NCI-H2171 treated with DMSO at 0.1 percent for 48 hours (cell line): ENCODE data around the gene CBX3.
A peak's percentile ranks its signal among the peaks of the same experiment; 100 is the strongest.
"Not testable (repeated sequence)": the region's sequence is repeated elsewhere in the genome, so short reads cannot be mapped to it uniquely, and the experiment has no call there.

Experiments used
- DNase-seq: peaks from one replicate; lab custom pipeline; 2025; lab: John Stamatoyannopoulos, UW

The CBX3 gene

DNA sequence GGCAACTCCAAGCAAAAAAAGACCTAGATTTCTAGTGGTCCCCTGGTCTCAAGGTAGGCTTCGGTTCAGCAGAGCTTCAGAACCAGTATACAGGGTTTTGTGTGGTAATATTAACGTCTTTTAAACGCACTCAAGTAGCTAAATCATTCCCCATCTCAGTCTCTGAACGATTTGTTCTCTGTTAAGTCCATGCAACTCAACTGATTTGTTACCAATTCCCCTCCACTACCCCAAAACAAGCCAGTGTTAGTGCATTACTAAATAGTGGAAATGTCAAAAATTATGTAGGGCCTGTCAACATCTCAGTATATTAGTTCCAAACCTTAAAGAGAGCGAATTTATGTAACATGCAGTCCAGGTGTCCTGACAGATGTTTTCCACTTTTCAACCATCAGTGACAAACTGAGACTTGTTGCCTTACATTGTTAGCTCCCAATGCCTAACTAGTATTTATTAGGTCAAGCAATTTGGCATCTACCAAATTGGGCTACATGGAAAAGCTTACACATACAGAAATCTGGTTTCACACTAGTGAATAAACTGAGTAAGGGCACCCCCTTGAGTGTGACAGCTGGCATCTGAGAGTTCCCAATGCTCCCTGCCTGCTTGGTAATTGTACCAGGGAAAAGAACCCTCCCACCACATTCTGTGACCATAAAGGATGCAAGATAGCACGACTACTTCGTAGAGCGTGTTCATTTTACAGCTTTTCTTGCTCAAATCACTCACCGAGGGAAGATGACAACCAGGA, 13.2 kb upstream of the CBX3 start:
- peak; percentile 43 for DNase-seq

DNA sequence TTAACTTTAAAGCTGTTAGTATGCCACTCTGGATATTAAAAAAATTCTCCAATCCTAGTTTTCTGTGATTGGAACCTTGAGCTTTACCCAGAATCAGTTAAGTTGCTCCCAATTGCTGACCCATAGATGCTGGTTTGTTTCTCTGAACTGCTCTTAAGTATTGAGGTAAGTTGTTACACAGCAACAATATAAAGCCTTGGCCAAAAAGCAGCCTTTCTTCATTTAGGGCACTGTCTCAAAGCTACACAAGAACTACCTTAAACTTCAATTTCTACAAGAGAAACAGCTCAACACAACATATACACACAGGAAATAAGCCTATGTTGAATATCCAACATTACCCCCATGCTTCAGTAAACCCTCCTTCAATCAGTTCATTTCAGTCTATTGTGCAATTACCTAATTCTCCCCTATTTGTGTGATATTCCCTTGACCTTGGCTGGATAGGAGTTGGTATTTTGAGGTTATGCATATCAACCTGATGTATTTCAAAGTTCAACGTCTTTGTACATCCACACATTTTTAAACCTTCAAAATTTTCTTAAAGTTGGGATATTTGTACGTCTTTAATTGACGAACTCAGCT, 12.5 kb upstream of the CBX3 start:
- DNase-seq, result no peak

- DNase-seq, result no peak
Measured at GRCh38 chr7:26189697-26190096, 11.8 kb upstream of the CBX3 start.

DNA sequence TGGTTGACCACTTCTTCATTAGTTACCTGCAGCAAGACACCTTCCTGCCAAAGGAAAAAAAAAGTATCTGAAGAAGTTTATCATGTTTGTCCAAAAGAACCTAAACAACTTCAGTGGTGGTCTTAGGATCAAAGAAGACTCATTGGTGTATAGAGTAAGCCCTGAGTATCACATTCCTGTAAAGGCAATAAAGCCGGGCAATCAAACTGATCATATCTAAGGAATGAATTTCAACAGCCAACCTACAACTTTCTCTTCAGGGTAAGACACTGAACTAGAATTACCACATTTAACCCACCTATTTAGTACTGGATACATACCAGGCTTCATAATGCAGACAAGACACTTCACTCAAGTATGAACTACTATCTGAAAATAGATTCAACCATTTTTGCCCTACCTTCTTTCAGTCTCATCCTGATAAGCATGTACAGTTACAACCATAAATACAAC, 11.1 kb upstream of the CBX3 start:
- DNase-seq, result no peak

- DNase-seq, result no peak
Measured at GRCh38 chr7:26191233-26191973, 10.1 kb upstream of the CBX3 start.

DNA sequence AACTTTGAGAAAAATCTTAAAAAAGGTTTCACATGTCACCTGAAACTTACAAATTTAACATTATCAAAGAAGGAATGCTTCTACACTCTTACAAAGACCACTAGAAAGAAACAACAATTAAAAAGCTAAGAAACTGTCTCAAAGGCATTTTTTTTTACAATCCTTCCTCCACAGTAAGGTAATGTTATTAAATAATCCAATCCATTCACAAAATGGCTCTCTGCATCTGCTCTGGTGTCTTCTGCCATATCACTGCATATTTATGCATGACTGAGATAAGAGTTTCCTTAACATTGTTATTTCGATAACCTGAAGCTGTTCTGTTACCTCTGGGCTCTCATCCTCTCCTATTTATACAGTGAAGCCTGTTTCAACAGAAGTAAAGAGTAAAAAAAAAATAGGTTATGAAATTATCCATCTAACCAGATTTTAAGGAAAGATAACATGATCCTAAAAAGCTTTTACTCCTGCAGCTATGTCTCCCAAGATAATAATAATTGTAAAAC, 9.5 kb upstream of the CBX3 start:
- no peak for DNase-seq

- no peak for DNase-seq
Measured at GRCh38 chr7:26192485-26193087, 9.0 kb upstream of the CBX3 start.

DNA sequence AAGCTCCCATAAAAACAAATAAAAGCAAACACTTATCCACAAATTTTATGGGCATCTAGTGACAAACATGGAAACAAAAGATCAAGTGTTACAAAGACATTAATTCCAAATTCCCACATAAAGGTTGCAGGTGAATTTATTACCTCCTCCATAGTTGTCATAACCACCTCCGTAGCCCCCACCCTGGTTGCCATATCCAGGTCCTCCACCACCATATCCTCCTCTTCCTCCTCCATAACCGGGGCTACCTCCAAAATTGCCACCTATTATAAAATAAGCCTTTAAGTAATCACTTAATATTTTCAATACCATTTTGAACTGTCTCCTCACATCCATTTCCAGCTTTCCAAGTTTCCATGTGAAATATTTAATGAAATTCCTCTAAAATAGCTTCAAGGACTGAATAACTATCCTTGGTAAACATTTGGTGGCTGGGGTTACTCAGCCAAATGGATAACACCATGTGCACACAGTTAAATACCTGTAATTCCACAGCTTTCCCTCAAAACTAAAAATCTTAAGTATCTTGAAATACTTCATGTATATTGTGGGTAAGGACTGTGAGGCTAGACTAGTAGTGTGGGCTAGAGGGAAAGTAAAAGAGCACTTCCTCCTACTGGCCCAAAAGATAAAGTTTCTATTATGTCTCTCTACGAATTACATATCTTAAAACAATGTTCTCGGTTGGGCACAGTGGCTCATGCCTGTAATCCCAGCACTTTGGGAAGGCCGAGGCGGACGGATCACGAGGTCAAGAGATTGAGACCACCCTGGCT, 7.9 kb upstream of the CBX3 start:
- no peak for DNase-seq

DNA sequence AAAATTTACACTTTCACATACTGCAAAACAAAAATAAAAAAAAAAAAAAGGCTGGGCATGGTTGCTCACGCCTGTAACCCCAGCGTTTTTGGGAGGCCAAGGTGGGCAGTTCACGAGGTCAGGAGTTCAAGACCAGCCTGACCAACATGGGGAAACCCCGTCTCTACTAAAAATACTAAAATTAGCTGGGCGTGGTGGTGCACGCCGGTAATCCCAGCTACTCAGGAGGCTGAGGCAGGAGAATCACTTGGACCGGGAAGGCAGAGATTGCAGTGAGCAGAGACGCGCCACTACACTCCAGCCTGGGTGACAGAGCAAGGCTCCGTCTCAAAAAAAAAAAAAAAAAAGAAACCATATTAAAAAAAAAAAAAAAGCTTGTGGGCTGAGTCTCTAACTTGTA, 6.8 kb upstream of the CBX3 start:
- DNase-seq, result not testable (repeated sequence)

DNA sequence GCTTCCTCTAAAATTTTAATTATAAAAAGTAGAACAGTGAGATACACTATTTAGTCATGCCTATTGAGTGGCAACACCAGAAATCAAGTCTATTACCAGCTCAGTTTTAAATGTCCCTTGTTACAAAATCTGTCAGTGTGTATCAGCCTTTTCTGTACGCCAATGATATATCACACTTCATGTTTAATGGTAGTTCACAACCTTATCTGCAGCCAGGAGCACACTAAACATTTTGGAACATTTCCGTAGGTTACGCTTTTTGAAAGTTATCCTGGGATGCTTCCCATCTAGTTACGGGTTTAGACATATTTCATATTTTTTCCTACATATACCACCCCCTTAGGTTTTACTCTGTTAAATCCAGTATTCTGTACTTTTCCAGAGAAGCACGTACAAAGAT, 6.4 kb upstream of the CBX3 start:
- DNase-seq, result no peak

DNA sequence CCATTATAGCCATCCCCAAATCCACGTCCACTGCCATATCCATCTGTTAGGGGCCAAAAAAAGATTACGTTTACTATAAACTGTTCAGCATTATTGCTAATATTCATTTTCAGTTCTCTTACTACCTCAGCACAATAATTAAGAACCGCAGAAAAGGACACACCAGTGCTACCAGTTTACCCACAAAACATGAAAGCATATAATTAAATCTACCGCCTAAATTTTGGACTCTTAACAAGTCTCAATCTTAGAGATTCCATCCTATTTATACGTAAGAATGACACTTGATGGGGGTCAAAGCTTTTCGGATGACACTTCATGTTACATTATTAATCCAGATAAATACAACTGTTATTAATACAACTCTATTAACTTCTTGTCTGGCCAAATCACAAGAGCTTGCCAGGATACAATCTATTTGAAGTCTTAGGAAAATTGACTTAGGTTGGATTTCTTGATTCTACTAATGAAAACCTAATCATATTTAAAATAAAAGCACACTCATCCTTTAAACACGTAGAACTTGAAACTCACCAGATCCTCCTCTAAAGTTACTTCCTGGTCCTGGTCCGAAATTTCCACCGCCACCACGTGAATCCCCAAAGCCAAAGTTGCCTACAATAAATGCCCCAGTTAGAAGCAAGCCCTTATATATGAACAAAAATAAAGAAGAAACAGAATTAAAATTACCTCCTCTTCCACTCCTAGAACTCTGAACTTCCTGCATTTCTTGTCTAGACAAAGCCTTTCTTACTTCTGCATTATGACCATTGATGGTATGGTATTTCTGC, 5.5 kb upstream of the CBX3 start:
- DNase-seq, result no peak

- DNase-seq, result no peak
Measured at GRCh38 chr7:26197153-26198115, 4.1 kb upstream of the CBX3 start.

- peak; percentile 47 for DNase-seq
Measured at GRCh38 chr7:26198133-26198780, 3.3 kb upstream of the CBX3 start.

DNA sequence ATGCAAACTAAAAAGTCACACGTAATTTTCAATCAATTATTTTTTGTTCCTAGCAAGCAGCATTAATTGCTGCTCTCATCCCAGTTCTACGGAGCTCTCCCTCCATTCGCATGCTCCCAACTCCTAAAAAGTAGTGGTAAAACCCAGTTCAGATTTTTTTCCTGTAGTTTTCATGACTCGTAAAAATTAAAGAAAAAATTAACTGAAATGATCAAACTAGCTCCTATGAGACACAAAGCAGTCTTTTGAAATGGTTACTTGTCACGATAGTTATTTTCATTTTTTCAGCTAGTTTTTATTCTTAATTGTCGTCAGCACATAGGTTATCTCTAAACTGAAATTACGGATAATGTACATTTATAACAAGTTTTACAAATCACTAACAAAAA, 2.8 kb upstream of the CBX3 start:
- no peak for DNase-seq

- peak; percentile 75 for DNase-seq
Measured at GRCh38 chr7:26199301-26200037, 2.1 kb upstream of the CBX3 start.

DNA sequence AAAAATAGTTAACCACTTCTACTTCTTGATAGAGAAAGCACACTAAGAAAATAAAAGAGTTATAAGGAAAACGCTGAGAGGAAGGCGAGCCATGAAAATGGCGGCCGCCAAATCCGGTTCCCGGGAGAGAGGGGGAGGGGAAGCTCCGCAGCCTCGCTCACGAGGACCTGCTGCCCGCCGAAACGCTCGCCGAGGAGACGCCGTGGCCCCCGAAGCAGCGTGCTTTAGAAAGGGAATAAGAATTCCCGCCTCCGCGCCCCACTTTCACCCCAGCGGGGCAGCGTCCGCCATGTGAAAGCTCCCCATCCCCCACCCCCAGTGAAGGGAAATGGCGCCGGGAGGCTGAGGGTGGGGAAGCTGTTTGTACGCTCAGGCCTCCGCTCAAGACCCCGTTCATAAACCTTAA, 1.5 kb upstream of the CBX3 start:
- DNase-seq, result peak; percentile 75

- DNase-seq, result peak; percentile 97
Measured at GRCh38 chr7:26200444-26201246, 900 bp upstream of the CBX3 start, which contains the start of gene HNRNPA2B1. Gene HNRNPA2B1 (minus strand): TSS chr7:26200746. CDS start chr7:26200577, 169 bp downstream.
